SIG-M5 treated with dmso at 0.1 percent for 504 hours (cell line): ENCODE results near the gene PTOV1.

ENCODE experiments used
- DNase-seq: peaks from one replicate; lab custom pipeline; 2025; ENCODE audit not compliant: unreplicated experiment; lab: John Stamatoyannopoulos, UW

The PTOV1 gene

DNA sequence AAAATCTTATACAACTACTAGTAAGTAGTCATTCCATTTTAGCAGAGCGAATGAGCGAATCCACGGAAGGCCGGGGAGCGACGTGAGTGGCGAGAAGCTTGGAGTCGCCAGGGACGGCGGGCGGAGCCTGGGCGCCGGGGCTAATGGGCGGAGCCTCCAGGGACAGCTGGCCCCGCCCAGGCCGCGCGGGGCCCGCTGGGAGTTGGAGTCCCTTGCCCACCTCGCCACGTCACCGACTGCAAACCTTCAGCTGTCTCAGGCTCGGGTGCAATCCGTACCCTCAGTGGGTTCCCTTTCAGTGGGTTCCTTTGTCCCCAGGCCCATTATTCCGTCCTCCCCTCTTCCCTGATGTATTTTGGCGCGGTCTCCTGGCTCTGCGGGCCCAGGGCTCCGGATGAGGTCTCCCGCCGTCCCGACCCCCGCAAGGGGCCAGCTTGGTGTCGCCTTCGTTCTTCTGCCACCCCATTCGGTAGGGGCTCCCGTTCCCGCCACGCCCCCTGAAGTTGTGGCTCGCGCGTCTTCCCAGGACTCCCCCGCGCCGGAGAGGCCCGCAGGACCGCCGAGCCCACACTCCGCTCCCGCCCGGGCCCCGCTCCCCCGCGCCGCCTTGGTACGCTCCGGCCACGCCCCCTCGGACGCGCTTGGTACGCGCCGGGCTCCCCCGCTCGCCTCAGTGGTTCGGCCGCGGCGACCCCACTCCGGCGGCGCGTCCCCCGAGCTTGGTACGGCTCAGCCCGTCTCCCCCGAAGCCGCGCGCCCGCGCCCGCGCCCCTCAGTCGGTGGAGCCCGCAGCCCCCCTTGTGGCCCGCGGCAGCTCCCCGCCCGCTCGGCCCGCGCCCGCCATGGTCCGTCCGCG is at the start of gene PTOV1:
TSS of gene PTOV1 (plus strand) at position 673 of the 856 bp plus-strand sequence.
- peak; percentile 89 for DNase-seq

DNA sequence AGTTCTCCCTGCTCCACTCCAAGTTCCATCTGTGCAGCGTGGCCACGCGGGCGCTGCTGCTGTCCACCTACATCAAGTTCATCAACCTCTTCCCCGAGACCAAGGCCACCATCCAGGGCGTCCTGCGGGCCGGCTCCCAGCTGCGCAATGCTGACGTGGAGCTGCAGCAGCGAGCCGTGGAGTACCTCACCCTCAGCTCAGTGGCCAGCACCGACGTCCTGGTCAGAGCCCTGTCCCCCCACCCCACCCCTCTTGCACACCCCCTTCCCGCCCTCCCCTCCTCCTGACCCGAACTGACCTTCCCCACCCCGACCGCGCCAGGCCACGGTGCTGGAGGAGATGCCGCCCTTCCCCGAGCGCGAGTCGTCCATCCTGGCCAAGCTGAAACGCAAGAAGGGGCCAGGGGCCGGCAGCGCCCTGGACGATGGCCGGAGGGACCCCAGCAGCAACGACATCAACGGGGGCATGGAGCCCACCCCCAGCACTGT is 49.5 kb upstream of the PTOV1 start:
- DNase-seq: no peak

DNA sequence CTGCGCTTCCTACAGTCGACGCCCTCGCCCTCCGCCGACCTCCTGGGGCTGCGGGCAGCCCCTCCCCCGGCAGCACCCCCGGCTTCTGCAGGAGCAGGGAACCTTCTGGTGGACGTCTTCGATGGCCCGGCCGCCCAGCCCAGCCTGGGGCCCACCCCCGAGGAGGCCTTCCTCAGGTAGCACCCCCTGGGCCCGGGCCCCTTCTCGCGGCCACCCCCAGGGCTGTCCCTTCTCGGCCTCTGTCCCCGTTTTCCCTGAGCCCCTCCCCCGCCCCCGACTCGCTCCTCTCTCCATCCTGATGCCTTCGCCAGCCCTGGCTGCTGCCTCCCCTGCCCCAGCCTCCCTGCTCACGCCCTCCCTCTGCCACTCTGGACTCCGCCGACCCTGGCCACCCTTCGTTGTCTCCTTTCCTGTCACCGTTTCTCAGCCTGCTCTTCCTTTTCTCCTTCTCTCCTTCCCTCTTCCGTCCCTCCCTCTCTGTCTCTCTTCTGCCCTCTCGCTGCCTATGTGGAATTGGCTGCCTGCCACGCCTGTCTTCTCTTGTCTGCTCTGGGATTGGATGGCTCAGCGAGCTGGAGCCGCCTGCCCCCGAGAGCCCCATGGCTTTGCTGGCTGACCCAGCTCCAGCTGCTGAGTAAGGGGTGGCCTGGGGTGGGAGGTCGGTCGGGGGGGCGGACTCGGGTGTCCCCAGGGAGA is 48.8 kb upstream of the PTOV1 start:
- peak; percentile 15 for DNase-seq

DNA sequence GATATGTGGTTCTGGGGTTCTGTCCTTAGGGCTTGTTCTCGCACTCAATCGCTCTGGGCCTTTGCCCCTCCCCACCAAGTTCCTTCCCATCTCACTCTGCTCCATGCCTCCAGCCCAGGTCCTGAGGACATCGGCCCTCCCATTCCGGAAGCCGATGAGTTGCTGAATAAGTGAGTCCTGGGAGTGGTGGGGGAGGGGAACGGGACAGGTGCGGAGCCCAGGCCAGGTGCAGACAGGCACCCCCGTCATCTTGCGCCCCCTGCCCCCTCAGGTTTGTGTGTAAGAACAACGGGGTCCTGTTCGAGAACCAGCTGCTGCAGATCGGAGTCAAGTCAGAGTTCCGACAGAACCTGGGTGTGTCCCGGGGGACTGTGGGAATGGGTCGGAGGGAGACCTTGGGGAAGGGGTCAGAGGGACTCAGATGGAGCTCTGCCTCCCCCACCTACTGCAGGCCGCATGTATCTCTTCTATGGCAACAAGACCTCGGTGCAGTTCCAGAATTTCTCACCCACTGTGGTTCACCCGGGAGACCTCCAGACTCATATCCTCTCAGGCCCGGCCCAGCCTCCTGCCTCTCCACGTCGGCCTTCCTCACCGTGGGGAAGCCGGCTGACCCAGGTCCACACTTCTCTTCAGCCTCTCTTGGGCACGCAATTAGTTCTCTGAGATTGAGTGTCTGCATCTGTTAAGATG is 48.0 kb upstream of the PTOV1 start:
- no peak for DNase-seq

DNA sequence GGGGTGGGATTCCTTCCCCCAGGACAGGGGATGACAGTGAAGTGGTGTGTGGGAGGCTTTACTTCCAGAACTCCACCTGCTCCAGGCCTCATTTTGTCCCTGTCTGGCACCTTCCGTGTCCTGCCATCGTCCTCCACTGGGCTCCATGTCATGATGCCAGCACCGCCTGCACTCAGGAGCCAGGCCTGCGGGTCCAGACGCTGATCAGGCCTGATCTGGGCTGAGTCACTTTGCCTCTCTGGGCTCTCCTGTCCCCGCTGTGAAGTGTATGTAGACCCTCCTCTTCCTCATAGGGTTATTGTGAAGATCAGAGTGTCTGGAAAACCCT is 47.5 kb upstream of the PTOV1 start:
- DNase-seq: no peak

DNA sequence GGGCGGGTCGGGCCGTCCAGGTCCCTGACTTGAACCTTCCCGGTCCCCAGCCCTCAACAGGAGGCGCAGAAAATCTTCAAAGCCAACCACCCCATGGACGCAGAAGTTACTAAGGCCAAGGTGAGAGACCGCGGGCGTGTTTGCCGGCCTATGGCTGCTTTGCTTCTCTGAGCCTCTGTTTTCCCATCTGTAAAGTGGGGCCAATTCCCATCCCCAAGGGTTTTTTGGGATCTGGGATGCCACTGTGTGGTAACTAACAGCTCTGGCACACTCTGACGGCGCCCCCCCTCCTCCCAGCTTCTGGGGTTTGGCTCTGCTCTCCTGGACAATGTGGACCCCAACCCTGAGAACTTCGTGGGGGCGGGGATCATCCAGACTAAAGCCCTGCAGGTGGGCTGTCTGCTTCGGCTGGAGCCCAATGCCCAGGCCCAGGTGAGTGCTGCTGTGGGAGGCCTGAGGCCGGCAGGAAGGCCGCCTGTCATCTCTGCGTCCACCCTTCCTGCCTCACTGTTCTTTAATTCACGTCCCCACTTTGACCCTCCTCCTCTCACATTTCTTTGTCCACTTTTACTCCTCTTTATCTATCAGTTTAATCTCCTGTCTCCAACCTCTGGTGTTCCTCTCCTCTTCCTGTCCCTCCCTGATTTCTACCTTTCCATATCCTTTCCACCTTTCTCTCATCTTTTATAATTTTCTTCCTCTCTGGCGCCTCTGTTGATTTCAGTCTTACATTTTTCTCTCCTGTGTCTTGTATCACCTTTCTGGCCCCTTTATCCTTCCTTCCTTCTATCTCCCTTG is 44.9 kb upstream of the PTOV1 start:
- no peak for DNase-seq

DNA sequence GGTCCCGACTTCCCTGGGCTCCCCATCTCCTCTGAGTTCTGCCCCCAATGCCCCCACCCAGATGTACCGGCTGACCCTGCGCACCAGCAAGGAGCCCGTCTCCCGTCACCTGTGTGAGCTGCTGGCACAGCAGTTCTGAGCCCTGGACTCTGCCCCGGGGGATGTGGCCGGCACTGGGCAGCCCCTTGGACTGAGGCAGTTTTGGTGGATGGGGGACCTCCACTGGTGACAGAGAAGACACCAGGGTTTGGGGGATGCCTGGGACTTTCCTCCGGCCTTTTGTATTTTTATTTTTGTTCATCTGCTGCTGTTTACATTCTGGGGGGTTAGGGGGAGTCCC is 44.4 kb upstream of the PTOV1 start:
- no peak for DNase-seq

DNA sequence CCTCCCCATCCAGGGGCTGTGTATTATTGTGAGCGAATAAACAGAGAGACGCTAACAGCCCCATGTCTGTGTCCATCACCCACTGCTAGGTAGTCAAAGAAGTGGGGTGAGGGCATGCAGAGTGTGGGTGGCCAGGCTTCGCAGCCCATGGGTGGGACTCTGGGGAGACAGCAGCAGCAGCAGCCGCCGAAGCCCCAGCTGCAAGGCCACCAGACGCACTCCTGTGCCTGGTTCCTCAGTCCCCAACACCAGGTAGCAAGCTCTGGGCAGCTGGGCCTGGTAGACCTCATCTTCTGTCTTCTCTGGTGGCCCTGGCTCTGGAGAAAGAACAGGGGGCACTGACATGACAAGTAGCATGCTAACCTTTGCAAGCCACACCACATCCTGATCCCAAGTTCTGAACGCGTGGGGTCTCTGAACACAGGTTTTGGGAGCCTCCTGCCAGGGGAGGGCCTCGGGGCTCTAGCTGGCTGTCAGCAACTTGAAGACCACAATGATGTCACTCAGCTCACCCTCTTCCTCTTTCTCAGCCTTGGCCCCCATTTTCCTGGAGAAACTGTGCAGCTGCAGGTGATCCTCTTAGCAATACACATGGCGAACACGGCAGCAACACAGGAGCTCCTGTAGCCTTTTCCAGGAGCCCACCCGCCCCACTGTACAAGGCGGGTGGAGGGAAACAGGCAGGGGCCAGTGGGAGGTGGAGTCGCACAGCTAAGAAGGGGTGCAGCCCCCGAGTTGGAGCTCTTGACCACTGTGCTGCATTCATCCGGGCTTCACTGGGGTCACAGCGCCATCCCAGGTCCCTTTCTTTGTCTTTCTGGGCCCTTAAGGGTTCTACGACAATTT is 43.7 kb upstream of the PTOV1 start:
- peak; percentile 61 for DNase-seq

DNA sequence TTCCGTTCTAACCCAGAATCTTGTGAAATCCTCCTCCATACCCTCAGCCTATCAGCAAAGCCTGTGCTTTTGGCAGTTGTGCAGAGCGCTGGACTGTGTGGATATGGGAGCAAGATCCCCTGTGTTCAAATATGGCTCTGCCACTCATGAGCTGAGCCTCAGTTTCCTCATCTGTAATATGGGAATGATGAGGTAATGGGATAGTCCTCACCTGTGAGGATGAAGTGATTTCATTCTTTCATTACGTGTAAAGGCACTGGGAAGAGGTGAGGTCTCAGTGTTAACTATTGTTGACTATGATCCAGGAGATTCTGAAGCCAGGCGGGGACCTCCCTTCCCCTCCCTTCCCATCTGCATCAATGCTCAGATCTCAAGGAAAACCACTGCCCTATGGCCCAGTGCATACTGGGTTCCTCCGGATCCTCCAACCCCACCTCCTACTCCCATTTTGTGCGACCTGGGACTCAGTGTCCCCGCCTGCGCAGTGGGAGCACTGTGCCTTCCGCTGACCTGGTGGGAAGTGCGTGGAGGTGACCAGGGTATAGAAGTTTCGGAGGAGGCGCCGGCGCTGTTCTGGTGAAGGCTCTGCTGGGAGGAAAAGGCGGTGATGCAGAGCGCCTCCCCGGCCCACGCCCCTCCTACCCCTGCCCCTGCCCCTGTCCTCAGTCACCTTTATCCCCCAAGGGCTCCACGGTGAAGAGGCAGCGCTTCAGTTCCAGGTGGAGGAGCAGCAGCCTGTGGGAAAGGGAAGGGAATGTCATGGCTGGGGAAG is 42.9 kb upstream of the PTOV1 start:
- DNase-seq: no peak

DNA sequence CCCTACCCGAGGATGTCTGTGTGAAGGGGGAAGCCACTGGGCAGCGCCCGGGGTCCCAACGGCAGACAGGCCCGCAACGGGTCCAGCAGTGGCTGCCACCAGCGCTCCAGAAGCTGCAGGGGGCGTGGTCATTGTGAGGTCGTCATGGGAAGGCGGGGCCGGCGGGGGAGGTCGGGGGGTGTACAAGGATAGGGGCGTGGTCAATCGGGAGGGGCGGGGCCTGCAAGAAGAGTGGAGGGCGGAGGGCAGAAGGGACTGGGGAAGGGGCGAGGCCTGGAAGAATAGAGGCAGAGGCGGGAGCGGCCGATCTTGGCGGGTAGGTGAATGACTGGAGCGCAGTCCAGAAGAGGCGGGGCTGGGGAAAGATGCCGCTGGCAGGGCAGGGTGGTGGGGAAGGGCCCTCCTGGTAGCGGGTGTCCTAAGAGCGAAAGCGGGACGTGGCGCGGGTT is 42.2 kb upstream of the PTOV1 start:
- DNase-seq: no peak

DNA sequence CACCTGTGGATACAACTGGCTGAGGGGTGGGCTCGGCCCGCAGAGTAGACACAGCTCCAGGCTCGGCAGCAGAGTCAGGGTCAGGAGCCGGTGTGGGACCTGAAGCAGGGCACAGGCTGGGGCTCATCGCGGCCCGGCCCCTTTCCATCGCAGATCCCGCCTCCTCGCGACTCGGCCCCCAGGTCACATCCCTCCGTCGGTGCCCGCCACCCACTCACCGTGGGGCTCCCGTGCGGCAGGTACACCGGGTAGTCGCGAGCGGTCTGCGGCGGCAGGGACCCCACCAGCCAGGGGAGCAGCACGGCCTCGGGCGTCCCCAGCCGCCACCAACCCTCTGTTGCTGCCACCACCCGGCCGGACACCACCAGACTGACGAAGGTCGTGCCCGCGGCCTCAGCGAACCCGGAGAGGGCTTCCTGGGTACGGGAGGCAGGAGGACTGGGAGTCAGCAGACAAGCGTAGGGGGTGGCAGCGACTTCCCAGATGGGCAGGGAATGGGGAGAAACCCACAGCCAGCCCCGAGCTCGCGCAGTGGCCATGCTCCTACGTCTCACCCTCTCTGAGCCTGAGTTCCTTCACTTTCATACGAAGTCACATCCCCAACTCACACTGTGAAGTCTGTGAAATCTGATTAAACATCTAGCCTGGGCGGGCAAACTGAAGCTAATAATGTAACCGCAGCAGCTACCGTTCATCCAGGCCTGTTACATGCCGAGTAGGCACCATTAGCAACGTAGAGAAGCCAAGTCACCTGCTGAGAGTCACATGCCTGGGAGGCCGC is 41.6 kb upstream of the PTOV1 start:
- DNase-seq: no peak

DNA sequence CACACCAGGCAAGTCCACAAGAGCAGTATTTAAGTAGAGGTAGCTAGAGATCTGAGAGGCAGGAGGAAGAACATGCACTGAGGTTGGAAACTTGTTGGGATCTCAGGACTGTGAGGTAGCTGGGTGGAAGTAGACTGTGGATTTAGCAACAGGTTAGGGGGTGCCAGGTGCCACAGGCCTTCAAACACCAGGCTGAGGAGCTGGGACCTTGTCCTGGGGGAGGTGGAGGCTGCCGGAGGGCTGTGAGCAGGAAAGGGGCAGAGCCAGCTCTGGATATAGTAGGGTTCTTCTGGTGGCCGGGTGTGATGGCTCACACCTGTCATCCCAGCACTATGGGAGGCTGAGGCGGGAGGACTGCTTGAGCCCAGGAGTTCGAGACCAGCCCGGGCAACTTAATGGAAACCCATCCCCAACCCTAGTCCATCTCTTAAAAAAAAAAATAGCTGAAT is 41.0 kb upstream of the PTOV1 start:
- DNase-seq: no peak

DNA sequence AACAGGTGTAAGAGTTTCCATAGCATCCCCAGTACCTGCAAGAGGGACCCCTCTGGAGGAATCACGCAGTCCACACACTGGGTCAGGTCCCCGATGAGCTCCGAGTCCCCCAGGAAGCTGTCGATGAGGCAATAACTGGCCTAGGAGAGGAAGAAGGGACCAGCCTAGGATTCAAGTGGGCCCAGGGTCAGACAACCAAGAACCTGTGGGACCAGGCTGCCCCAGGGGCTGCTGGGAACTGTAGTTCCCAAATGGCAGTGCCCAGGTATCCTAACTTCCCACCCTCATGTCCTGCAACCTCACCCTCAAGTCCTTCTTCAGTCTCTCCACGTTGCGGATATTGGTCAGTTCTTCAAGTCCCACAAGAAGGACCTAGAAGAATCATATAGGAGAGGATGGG is 39.6 kb upstream of the PTOV1 start:
- no peak for DNase-seq

DNA sequence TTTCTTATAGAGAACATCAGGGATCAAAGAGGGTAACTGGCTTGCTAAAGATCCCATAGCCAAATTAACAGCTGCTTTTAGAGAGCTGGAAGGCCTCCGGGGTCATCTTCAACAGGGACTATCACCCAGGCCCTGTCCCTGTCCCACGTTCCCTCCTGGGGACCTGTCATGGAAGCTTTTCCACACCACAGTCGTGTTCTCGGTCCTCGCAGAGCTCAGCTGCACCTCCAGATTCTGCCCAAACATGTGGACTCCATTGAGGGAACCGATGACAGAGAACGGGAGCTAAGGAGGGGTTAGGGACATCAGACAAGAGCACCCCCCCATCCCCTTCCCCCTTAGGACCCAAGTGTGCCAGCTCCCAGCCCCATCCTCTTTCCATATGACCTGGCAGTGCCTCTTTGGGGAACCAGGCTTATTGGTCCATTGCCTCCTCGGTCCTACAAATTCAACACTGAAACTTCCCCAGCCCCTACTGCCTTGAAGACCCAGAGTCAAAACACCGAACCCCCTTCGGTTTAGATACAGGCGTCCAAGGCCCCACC is 38.4 kb upstream of the PTOV1 start:
- no peak for DNase-seq

DNA sequence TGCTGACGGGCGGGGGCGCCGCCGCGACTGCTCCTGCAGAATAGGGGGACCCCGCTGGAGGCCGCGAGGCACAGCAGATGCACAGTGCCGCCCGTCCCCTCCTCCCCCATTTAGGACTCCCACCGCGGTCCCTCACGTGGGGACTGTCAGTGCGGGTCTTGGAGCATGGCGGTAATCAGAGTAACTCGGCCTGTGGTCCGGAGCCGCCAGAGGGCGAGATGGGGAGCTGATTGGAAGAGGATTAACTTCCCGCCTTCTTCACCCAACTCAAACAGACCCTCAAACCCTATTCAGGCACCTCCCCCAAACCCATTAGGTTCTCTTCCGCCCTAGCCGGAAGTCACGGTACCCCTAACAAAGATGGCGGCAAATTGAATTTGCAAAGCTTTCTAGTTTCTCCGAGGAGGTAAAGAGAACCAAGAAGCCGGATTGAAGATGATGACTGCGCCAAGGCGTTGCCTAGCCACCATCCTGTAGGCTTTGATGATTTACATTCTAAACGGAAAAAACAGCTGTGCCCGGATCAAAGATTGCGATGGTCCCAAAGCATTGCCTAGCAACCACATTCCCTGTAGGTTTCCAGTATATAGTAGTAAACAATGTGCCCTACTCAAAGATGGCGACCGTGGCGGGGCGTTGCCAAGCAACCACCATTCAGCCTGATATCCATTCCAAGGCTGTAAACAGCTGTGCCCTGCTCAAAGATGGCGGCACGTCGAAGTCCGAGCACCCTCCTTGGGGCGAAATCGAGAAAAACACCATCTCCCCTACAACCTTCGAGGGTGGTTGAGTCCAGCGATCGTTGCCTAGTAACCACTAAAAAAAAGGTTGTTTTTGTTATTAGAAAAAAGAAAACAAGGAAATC is 37.7 kb upstream of the PTOV1 start, which contains the start of gene FUZ:
TSS of gene FUZ (minus strand) at position 296 of the 865 bp plus-strand sequence. CDS start at position 110, 186 bp downstream.
- peak; percentile 97 for DNase-seq

DNA sequence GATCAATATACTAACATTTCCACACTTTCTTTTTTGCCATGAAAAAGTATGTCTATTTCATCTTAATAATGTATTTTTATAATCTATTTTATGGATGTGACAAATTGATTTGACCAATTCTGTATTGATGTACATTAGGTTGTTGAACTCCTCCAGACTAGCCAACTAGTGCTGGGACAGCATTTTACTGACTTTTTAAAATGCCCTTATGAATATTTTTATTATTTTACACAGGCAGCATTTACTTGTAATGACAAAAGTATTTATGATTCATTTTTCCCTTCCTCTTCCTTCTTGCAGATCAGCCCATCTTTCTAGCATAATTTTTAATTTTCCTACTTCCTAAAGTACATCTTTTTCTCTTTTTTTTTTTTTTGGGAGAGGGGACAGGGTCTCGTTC is 36.9 kb upstream of the PTOV1 start:
- no peak for DNase-seq

DNA sequence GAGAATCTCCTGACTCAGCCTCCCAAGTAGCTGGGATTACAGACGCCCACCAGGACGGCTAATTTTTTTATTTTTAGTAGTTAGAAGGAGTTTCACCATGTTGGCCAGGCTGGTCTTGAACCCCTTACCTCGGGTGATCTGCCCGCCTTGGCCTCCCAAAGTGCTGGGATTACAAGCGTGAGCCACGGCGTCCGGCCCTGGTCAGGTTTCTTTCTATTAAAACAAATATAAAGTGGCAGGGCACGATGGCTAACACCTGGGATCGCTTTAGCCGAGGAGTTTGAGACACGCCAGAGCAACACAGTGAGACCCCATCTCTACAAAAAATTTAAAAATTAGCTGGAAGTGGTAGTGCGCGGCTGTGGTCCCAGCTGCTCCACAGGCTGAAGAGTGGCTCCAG is 34.4 kb upstream of the PTOV1 start:
- no peak for DNase-seq
